HG03521 (cell line): Measurements from ENCODE around the gene PRCC.

ENCODE experiments used
- ATAC-seq: cut with Tn5 transposase; IDR thresholded peaks from one replicate; pipeline ENCODE4 v1.9.1; 2021; ENCODE audit warnings: mild to moderate bottlenecking, moderate library complexity; ENCODE audit not compliant: unreplicated experiment

The PRCC gene

DNA sequence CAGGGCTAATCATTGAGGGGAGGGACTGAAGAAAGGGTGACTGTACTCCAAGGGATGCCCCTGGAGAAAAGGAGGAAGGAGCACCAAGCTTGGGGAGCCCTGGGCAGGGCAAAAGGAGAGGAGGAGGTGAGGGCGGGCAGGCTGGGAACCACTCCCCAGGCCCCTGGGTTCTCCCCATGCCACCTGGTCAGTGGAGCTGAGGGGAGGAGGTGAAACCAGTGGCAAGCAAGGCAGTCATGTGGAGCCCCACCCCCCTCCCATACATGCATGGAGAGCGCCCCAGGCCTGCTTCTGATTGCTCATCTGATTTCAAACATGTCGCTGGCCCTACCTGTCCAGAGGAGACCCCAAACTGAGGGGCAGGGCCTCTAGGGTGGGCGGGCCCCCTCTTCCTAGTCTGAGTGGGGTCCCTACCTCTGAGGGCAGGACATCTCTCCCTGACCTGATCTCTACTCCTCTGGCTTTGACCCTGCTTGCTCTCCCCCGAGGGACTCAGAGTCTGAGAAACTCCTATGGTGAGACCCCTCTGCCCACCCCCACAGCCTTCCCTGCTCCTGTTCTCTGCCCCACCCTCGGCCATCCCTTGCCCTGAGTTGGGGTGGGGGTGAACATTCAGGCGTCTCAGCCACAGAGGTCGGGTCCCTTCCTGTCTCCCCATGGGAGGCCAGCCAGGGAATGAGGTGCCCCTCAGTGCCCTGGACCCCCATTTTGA, 73.0 kb downstream of the PRCC start:
- no peak for ATAC-seq

DNA sequence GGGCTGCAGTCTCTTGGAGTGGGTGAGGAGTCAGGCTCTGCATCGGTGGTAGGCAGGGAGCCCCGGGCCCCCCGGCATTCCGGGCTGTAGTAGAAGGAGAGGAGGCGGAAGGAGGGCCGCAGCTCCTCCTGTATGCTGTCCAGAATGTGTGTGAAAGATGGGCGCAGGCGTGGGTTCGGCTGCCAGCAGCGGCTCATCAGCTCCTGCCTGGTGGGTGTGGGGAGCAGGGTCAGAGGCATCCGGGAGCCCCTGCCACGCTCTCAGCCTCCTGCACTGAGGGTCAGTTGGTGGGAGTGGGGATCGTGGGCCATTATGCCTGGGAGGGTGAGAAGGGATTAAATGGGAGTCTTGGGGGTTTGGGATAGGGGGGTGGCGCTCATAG, 73.6 kb downstream of the PRCC start:
- no peak for ATAC-seq

DNA sequence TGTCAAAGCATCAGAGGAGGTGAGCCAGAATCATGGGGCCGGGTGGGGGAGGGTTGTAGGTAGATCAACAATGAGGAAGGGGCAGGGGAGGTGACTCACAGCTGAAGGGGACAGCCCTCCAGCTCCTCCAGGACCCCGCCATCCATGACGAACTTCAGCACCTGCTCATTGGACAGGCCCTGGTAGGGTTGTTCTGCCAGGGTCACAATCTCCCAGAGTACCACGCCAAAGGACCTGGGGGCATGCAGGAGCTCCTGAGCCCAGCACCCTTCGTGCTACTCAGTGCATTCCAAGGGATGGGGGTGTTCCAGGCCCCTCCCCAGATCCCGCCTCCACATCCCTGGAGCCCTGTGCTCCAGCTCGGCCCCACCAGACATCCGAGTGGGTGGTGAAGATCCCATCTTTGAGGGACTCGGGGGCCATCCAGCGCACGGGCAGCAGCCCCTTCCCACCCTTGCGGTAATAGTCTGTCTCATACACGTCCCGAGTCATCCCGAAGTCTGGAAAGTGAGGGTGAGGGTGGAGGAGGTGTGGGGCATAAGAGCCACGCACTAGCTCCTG, 74.0 kb downstream of the PRCC start:
- no peak for ATAC-seq

DNA sequence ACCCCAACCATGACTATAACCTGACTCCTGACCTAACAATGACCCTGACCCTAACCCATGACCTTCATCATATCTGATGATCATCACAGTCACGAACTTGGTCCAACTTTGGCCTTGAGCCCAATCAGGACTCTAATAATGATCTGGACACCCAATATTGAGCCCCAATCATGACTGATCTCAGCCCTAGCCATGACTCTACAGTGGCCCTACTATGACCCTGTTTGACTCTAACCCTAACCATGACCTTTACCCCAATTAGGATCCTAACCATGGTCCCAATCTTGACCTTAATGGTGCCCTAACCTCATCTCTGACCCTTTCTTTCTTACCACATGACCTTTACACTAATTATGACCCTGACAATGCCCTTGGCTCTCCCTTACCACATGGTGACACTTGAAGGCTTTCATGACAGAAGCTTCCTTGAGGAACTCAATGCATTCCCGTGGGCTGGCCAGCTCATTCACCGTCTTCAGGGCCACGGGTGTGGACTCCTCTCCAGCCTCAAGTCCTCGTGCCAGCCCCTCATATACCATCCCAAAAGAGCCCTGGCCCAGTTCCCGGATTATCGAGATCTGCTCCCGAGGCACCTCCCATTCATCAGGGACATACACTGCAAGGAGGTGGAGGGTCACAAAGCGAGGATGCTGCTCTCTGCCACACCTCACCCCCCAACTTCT, 75.4 kb downstream of the PRCC start:
- no peak for ATAC-seq

DNA sequence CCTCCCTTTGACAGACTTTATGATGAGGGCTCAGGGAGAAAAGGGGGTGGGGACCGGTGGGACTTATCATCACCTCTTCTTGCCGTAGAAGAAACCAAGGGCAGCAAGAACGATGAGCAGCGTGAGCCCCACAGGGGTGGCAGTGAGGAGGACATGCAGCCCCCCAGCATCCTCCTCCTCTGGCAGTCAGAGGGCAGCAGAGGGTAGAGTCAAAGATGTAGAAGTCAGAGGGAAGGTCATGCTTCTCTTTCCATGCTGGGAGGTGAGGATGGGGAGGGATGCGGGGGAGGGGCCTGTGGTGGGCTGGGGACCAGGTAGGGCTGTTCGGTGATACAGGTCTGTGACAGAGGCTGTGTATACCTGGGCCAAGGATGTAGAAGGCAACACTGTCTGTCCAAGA, 76.8 kb downstream of the PRCC start:
- ATAC-seq, result no peak

DNA sequence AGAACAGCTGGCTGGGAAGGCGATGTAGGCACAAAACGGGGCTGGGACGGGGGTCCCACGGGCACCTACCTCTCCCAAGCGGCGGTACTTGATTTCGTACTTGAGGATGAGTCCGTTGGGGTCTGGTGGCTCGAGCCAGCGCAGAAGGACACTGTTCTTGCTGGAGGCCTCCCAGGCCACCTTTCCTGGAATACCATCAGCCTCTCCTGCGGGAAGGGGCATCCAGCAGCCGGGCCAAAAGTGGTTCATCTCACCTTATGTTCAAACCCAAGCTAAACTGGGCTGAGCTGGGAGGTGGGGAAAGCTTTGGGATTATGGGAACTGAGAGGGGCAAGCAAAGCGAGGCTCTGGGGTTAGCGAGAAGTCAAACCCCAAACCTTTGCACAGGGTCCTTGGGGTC, 77.3 kb downstream of the PRCC start:
- ATAC-seq, result no peak

DNA sequence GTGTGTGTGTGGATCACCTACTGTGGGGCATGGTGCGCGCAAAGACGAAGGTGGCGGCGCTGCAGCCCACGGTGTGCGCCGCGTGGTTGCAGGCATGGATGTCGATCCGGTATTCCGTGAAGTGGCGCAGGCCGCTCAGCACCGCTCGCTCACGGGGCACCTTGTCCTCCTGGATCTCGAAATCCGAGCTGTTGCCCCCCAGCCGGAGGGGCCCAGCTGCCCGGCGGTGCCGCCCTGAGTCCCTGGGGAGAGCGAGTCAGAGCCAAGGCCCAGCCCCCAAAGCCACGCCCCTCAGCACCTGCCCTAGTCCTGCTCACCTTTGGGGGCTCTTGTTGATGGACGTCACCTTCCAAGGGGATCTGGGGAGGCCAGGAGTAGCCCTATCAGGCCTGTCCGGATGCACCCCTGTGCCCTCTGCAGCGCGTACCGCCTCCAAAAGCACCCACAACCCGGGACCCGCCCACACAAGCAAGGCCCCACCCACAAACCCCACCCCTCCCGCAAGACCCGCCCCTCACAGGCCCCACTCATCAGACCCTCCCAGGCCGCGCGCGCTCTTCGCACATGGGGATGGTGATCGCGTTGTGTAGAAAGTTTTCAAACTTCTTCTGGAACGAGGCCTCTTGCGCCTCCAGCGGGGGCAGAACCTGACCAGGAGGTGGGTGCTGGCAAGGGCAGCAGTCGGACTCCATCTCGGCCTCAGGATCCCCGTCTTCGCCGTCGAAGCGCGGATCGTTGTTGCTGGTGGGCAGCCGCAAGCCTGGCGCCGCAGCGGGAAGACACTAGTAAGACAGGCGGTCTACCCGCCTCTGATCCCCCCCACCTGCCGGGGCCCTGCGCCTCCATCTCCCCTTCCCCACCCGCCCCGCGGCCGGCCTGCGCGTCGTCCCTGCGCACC, 78.0 kb downstream of the PRCC start:
- ATAC-seq, result no peak

DNA sequence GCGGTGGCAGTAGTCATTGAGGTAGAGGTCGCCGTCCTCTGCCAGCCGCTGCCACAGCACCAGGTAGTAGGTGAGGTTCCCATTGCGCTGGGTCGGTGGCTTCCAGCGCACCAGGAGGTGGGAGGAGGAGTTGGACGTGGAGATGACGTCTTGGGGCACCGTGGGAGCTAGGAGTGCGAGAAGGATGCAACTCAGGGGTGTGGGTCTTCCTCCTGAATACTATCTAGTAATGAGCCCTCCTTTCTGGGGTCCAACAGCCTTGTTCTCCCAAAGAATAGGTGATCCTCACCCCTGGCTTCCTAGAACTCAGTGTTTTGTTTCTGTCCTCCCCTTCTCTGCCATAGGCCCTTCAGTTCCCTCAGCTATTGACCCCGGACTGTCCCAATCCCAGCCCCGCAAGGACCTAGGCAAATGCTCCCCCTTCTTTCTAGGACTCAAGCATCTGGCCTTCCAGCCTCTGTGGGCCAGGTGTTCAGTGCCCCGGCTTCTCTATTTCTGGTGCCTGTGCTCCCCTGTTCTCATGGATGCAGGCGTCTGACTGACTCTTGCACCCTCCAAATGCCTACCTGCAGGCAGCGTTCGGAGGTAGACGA, 78.7 kb downstream of the PRCC start:
- ATAC-seq, result no peak

DNA sequence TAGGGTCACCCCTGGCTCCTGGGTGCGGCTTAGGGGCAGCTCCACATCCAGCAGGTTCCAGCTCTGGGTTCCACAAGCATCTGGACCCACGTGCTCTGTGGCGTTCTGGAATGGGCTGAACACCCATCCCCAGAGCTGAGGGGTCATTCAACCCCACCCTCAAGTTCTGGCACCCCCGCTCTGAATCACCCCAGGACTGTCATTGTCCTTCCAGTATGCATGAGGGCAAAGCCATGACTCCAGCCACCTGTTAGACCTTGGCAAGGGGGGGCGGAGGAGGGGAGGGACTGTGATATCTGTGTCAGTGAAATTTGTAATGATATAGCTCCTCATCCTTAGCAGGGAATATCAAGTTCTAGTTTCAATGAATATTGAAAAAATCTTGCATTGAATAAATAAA, 79.3 kb downstream of the PRCC start:
- no peak for ATAC-seq

DNA sequence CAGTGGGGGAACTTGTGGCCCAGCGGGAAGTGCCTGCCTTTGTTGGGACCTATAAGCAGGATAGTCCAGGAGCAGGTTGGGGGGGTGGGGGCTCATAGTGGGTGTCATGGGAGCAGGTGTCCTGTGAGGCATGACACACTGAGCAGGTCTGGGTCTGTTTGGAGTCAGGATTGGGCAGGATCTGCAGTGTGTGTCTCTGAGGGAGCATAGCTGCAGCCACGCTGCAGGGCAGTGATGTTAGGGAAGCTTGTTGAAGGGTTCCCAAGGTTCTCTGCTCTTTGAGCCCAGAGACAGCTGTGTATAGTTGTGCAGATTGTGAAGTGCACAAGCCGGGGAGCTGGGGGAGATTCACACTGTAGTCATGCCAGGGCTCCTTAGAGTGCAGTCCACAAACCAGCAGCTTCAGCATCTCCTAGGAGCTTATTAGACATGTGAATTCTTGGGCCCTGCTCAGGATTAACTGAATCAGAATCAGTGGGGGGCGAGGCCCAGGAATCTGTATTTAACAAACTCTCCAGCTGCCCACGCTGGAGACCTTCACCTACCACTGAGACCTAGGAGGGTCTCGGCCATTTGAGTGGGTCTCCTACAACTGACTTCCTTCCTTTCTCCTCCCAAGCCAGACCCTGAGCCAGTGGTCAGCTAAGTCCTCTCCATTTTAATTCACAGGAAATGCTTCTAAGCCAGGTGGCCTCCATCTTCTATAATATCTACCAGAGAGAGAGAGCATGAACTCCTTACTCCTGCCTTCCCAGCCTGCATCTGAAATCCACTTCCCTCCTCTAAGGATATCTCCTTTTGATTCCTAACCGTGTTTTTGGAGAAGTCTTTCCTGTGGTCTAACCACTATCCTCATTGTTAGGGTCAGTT, 80.5 kb downstream of the PRCC start:
- no peak for ATAC-seq

DNA sequence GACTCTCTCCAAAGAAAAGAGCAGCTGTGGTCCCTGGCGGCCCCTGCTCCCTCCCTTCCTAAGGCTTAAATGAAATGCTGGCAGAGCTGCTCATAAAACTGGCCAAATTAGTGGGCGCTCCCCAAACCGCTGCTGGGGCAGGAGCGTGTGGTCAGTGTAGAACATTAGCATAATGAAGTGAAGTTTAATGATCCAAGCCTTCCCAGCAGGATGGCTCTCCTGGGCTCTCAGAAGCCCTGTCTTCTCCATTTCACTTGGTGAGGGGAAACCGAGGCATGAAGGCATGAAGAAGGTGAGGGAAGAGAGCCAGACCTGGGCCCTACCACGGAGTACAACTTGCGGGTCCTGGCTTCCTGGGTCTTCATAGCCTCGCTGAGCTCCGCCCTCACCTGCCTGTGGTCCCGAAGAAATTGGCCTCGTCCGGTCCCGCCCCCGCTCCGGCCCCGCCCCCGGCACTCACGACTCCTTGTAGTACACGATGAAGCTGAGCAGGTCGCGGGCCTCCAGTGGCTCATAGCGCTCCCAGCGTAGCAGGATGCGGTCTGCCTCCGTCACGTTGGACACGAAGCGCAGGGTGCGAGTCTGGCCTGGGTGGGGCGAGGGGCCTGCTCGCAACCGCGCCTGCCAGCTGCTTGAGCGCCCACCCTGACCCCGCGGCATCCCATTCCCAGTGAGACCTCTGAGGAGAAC, 81.3 kb downstream of the PRCC start:
- no peak for ATAC-seq

DNA sequence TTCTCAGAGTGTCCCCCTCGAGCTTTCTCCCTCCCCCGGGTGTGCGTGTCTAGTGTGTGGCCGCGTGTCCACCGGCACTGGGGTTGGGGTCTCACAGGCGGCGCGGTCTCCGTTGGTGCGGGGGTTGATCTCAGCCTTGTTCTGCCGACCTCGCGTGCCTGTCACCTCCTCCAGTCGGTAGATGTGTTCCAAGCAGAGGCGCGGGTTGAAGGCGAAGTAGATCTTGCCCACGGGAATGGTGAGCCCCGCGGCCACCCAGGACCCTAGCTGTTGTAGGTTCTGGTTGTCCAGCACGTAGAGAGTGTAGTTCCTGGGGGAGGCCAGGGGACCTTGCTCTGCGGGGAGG, 81.8 kb downstream of the PRCC start:
- no peak for ATAC-seq
